Stomach (tissue), 9 donors: ENCODE measurements around the gene STRN. TPM values are rescaled to one million over a fixed set of nuclear protein-coding genes. Genes with fewer than 3 reads are reported as not detected.
"Not testable (repeated sequence)": the region's sequence is repeated elsewhere in the genome, so short reads cannot be mapped to it uniquely, and the experiment has no call there.

ENCODE experiments used
- DNase-seq, 2 donors: peaks; one replicate each; pipeline versions ENCODE4 v3.0.0 to v3.0.0-alpha.2; 2013 to 2019
- H3K27ac ChIP-seq, 5 donors: fragments of 200-600 bp in 4 of 5; sonication (generic) in 4 of 5; one replicate each; pipeline ENCODE4 v1.5.1; 2013 to 2019; ENCODE audit warnings: mild to moderate bottlenecking in 1 of 5, moderate library complexity in 1 of 5
- H3K27me3 ChIP-seq, 3 donors: fragments of 200-600 bp; sonication (generic); one replicate each; pipeline ENCODE4 v1.5.1; 2017 to 2019; ENCODE audit warnings: mixed run types in 1 of 3
- H3K36me3 ChIP-seq, 4 donors: fragments of 200-600 bp; sonication (generic); 1 replicate in 3 of 4; 2 replicates in 1 of 4; pipeline ENCODE4 v1.5.1; 2016 to 2019
- H3K4me1 ChIP-seq, 4 donors: fragments of 200-600 bp; sonication (generic); one replicate each; pipeline ENCODE4 v1.5.1; 2016 to 2019
- H3K4me3 ChIP-seq, 4 donors: fragments of 200-600 bp; sonication (generic) in 3 of 4; one replicate each; pipeline ENCODE4 v1.5.1; 2016 to 2019; ENCODE audit warnings: mild to moderate bottlenecking in 1 of 4
- H3K9me3 ChIP-seq, 4 donors: fragments of 200-600 bp; sonication (generic); one replicate each; pipeline ENCODE4 v1.5.1; 2016 to 2019
- EP300 ChIP-seq: sonication (generic); formaldehyde crosslinking; IDR thresholded peaks from one replicate; pipeline ENCODE4 v1.6.1; 2017; ENCODE audit warnings: antibody characterized with exemption
- POLR2A ChIP-seq, 4 donors: fragments of 450-650 bp; IDR thresholded peaks; one replicate each; pipeline ENCODE4 v1.6.1; 2016; ENCODE audit warnings: antibody characterized with exemption in 4 of 4, control low read depth in 2 of 4, mild to moderate bottlenecking in 1 of 4, moderate library complexity in 1 of 4
- POLR2AphosphoS5 ChIP-seq, 3 donors: sonication (generic); formaldehyde crosslinking; IDR thresholded peaks; one replicate each; pipeline ENCODE4 v1.6.1; 2016; ENCODE audit warnings: antibody characterized with exemption in 3 of 3
- WGBS, 5 donors: extraction: QIAGEN DNeasy Blood & Tissue Kit in 3 of 5; methylation state at CpG; one replicate each; pipeline versions ENCODE4 v1.1.5 to v1.1.7; 2013 to 2018; 5-methylcytosine and 5-hydroxymethylcytosine counted together
- intact Hi-C: fragments of 100-400 bp; cut with DNase I; formaldehyde crosslinking; loops from one replicate; pipeline ENCODE4 v1.15.1; 2023; ENCODE audit warnings: low total_unique reads
- polyA plus RNA-seq, 3 donors: library from polyadenylated mRNA; stranded (reverse); fragments of 200-250 nt; gene quantifications; one replicate each; pipeline ENCODE4 v1.2.3, GENCODE V29; 2013
- total RNA-seq, 5 donors: library from RNA; depleted of rRNA; stranded (reverse); fragments of >200 nt; gene quantifications; one replicate each; pipeline versions ENCODE4 v1.1.0 to v1.2.3, GENCODE V29; 2014 to 2016
- TF ChIP-seq, protein P1 (sequence below), 7 experiments: fragments of 450-650 bp in 4 of 7; fragments of 200-600 bp in 3 of 7; sonication (generic) in 3 of 7; IDR thresholded peaks; one replicate each; pipeline ENCODE4 v1.5.1; 2016 to 2019; ENCODE audit warnings: antibody characterized with exemption in 7 of 7, control low read depth in 2 of 7, mild to moderate bottlenecking in 1 of 7
- donor health status: healthy with polysubstance abuse.
- donor health status: Bipolar disorder and iron deficiency.
- donor health status: healthy.

STRN gene
- total and polyA plus RNA-seq, 8 donors, result 3.5 to 34.9 (median 10.7) TPM

DNA sequence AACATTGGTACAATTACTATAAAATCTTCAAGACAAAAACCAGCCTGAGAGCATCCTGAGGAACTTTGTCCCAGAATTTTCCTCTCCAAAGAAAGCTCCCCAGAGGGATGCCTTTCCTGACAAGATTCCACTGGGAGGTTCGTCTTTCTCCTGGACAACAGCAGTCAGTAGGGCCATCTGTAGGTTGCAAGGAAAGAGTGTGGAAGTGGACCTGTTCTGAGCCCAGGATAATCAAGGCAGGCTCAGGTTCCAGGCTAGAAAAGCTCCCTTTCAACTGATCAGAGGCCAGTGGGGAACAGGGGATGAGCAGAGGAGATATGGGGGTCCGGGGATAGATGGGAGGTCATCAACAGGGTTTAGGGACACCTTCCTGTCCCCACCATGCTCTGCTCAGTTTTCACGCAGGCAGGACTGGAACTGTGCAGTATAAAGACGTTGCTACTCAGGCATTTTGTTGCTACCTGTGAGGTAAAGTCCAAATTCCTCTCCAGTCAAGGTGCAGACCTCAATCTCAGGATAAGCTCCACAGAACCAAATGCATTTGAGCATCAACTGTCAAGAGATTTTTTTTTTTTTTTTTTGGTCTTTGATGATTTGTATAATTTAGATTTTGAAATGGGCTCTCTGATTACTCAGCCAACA is 126.2 kb downstream of the STRN start:
- Histone ChIP-seq H3K36me3 (peaks cover 0 to 15% (median 3%) of the 10 kb centered on the region in 4 donors), H3K9me3 (no peaks in the 10 kb centered on the region), H3K4me1 (no peaks in the 10 kb centered on the region), H3K27ac (no peak overlapping the region), H3K4me3 (no peak overlapping the region), H3K27me3 (no peaks in the 10 kb centered on the region)
- DNase-seq, result no peak
- intact Hi-C loops, result no loop called here
- WGBS, 5 donors, result 74 to 85% (median 79%) methylated on average over 4 of the region's 4 CpGs
- no peak for TF ChIP-seq POLR2A (IDR thresholded peaks at IDR 0.05)
- TF ChIP-seq POLR2AphosphoS5 (IDR thresholded peaks at IDR 0.05), result no peak
- TF ChIP-seq, protein P1, sequence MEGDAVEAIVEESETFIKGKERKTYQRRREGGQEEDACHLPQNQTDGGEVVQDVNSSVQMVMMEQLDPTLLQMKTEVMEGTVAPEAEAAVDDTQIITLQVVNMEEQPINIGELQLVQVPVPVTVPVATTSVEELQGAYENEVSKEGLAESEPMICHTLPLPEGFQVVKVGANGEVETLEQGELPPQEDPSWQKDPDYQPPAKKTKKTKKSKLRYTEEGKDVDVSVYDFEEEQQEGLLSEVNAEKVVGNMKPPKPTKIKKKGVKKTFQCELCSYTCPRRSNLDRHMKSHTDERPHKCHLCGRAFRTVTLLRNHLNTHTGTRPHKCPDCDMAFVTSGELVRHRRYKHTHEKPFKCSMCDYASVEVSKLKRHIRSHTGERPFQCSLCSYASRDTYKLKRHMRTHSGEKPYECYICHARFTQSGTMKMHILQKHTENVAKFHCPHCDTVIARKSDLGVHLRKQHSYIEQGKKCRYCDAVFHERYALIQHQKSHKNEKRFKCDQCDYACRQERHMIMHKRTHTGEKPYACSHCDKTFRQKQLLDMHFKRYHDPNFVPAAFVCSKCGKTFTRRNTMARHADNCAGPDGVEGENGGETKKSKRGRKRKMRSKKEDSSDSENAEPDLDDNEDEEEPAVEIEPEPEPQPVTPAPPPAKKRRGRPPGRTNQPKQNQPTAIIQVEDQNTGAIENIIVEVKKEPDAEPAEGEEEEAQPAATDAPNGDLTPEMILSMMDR (IDR thresholded peaks at IDR 0.05), result no peak
- no peak for TF ChIP-seq EP300

DNA sequence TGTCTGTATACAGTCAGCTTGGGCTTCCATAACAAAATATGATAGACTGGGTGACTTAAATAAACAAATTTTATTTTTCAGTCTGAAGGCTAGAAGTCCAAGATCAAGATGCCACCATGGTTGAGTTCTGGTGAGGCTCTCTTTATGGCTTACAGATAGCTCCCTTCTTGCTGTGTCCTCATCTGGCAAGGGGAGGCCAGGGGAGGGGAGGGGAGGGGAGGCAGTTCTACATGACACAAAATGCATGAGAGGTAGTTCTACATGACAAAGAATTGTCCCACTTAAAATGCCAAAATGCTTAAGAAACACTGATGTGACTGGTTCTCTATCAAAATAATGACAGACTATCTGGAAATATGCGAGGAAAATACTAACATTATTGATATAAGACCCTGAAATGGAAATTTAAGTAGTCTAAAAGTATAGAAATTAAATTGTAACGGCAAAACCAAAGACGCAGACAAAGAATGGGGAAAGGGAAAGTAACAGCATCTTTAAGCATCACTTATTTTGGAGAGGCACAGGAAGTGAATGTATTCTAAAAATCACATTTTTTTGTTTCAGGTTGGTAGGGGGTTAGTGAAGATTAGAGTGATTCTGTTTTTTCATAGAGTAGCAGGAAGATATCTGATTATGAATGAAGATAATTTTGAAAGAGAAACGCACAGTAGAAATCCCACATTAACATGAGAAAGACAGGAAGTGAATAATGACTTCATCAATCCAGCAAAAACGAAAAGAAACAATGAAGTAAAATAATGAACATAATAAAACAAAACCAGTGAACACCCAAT is 131.4 kb downstream of the STRN start:
- H3K4me3 ChIP-seq, result no peak overlapping the region
- no peak for TF ChIP-seq POLR2AphosphoS5 (IDR thresholded peaks at IDR 0.05)
- no peak for TF ChIP-seq POLR2A (IDR thresholded peaks at IDR 0.05)
- TF ChIP-seq, protein P1 (IDR thresholded peaks at IDR 0.05), result no peak
- TF ChIP-seq EP300, result no peak
- H3K27ac ChIP-seq, result no peak overlapping the region
- intact Hi-C loops, result no loop called here
- 41 to 49% (median 44%) methylated on average over 5 of the region's 5 CpGs for WGBS, 5 donors
- no peak for DNase-seq
- H3K4me1 ChIP-seq, result no peaks in the 10 kb centered on the region
- peaks cover 0 to 7% (median 0%) of the 10 kb centered on the region in 4 donors for H3K9me3 ChIP-seq
- no peaks in the 10 kb centered on the region for H3K36me3 ChIP-seq
- no peaks in the 10 kb centered on the region for H3K27me3 ChIP-seq

DNA sequence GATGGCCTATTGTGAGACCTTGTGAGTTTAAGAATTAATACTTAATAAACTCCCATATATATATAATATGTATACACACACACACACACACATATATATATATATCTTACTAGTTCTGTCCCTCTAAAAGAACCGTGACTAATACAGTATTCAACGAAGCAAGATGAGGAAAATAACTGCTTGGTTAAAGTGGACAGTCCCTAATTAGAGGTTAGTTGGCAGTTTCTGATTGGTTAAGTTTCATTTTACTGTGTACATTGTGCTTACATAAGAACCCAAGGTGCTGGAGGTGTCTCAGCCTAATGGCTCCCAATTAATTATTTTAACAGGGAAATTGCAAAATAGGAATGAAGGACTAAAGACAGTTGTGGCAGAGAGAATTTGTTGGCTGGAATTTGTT is 132.1 kb downstream of the STRN start:
- DNase-seq, result no peak
- Histone ChIP-seq H3K27me3 (no peaks in the 10 kb centered on the region), H3K27ac (no peak overlapping the region), H3K36me3 (no peaks in the 10 kb centered on the region), H3K4me3 (no peak overlapping the region), H3K4me1 (no peaks in the 10 kb centered on the region), H3K9me3 (peaks cover 0 to 7% (median 0%) of the 10 kb centered on the region in 4 donors)
- intact Hi-C loops, result no loop called here
- no peak for TF ChIP-seq POLR2A (IDR thresholded peaks at IDR 0.05)
- no peak for TF ChIP-seq POLR2AphosphoS5 (IDR thresholded peaks at IDR 0.05)
- no peak for TF ChIP-seq EP300
- TF ChIP-seq, protein P1 (IDR thresholded peaks at IDR 0.05), result no peak
- WGBS, 5 donors, result 81 to 96% (median 90%) methylated on average over 2 of the region's 2 CpGs

DNA sequence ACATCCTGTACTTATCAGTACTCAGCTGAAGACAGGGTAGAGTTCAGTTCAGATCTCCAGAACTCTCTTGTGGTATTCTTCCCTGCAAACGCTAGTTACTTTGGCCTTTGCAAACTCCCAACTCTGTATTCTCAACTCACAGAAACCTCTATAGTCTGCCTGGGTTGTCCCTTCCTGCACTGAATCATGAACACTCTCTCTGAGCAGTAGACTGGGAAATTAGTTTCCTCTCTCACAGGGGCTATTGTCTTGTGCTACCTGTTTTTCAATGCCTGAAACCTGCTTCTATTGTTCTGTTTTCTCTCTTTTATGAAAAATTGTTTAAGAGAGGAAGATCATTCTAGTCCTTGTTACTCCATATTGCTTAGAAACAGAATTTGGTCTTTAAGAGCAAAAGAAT is 135.2 kb downstream of the STRN start:
- WGBS, 5 donors, result 43 to 85% (median 52%) methylated on average over 1 of the region's 1 CpG
- DNase-seq, result no peak
- H3K27me3 ChIP-seq, result no peaks in the 10 kb centered on the region
- H3K9me3 ChIP-seq, result peaks cover 0 to 7% (median 0%) of the 10 kb centered on the region in 4 donors
- no peak for TF ChIP-seq EP300
- TF ChIP-seq POLR2AphosphoS5 (IDR thresholded peaks at IDR 0.05), result no peak
- TF ChIP-seq, protein P1 (IDR thresholded peaks at IDR 0.05), result no peak
- H3K36me3 ChIP-seq, result no peaks in the 10 kb centered on the region
- H3K4me3 ChIP-seq, result no peak overlapping the region
- intact Hi-C loops, result no loop called here
- H3K27ac ChIP-seq, result no peak overlapping the region
- no peaks in the 10 kb centered on the region for H3K4me1 ChIP-seq

DNA sequence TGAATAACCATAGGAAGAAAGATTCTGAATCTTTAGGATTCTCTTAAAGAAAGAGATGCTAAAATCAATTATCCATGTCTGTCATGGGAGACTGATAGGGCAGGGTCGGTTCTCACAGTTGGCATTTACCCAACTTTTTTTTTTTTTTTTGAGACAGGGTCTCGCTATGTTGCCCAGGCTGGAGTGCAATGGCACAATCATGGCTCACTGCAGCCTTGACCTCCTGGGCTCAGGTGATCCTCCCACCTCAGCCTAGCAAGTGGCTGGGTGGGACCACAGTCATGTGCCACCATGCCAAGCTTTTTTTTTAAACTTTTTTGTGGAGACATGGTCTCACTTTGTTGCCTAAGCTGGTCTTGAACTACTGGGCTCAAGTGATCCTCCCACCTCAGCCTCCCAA is 141.7 kb downstream of the STRN start:
- H3K27ac ChIP-seq, DNase-seq, H3K27me3 ChIP-seq, H3K9me3 ChIP-seq, intact Hi-C loops, H3K36me3 ChIP-seq, H3K4me3 ChIP-seq: not testable (repeated sequence)
- H3K4me1 ChIP-seq, result peaks cover 0 to 10% (median 0%) of the 10 kb centered on the region in 4 donors
- 71 to 84% (median 79%) methylated on average over 2 of the region's 2 CpGs for WGBS, 5 donors
